Islet of Langerhans (tissue), 1 donor: Measurements from ENCODE around the gene BID.
"Not testable (repeated sequence)": the region's sequence is repeated elsewhere in the genome, so short reads cannot be mapped to it uniquely, and the experiment has no call there.

Experiments
- FAIRE-seq: peaks from one replicate; lab custom pipeline; 2011; peaks lifted over from hg19 to GRCh38; lab: Jason Lieb, UNC

BID gene

GRCh38 chr22:17769013-17769715 lies 5.1 kb downstream of the BID start:
- no peak for FAIRE-seq

- no peak for FAIRE-seq
Measured at GRCh38 chr22:17767233-17768065, 6.8 kb downstream of the BID start.

GRCh38 chr22:17764852-17765251 lies 9.4 kb downstream of the BID start:
- FAIRE-seq, result not testable (repeated sequence)

- no peak for FAIRE-seq
Measured at GRCh38 chr22:17764036-17764435, 10.2 kb downstream of the BID start.

GRCh38 chr22:17763442-17763841 lies 10.8 kb downstream of the BID start:
- not testable (repeated sequence) for FAIRE-seq

- no peak for FAIRE-seq
Measured at GRCh38 chr22:17761138-17761488, 13.2 kb downstream of the BID start.

- no peak for FAIRE-seq
Measured at GRCh38 chr22:17754233-17754925, 19.9 kb downstream of the BID start.

- no peak for FAIRE-seq
Measured at GRCh38 chr22:17753401-17753989, 20.8 kb downstream of the BID start.

GRCh38 chr22:17751596-17751995 lies 22.7 kb downstream of the BID start:
- FAIRE-seq, result no peak

- FAIRE-seq, result no peak
Measured at GRCh38 chr22:17749605-17750395, 24.5 kb downstream of the BID start.

GRCh38 chr22:17748555-17749353 lies 25.5 kb downstream of the BID start:
- no peak for FAIRE-seq

- FAIRE-seq, result no peak
Measured at GRCh38 chr22:17746916-17747315, 27.4 kb downstream of the BID start.

GRCh38 chr22:17744430-17744829 lies 29.8 kb downstream of the BID start:
- FAIRE-seq, result no peak

GRCh38 chr22:17743661-17744411 lies 30.4 kb downstream of the BID start:
- no peak for FAIRE-seq

GRCh38 chr22:17742527-17742902 lies 31.8 kb downstream of the BID start:
- FAIRE-seq, result no peak

- FAIRE-seq, result no peak
Measured at GRCh38 chr22:17741866-17742526, 32.3 kb downstream of the BID start.

GRCh38 chr22:17739196-17739975 lies 34.9 kb downstream of the BID start:
- FAIRE-seq, result no peak

GRCh38 chr22:17738386-17739128 lies 35.7 kb downstream of the BID start:
- no peak for FAIRE-seq
